Measurements from ENCODE around the gene PLCH1.

PLCH1 gene

GRCh38 chr3:155504682-155505081, 240.2 kb downstream of the PLCH1 start:
- TF ChIP-seq EZH2 (IDR thresholded peaks at IDR 0.05; ENCODE audit: borderline replicate concordance, low read depth, low read length, severe bottlenecking): no peak
- TF ChIP-seq CTCF (IDR thresholded peaks at IDR 0.05; ENCODE audit: borderline replicate concordance, extremely low read depth, low read length, poor library complexity, severe bottlenecking): no peak
- no peak overlapping the region for H2AFZ ChIP-seq (ENCODE audit: low read depth, low read length)
- H3K4me2 ChIP-seq (ENCODE audit: insufficient read depth, low read length): no peak overlapping the region
- no peaks in the 10 kb centered on the region for H3K79me2 ChIP-seq (ENCODE audit: insufficient read depth, low read length)
- no peak overlapping the region for H3K4me3 ChIP-seq (ENCODE audit: low read depth in 1 of 2, low read length in 2 of 2)
- H3K9me3 ChIP-seq (ENCODE audit: insufficient read depth, low read length, severe bottlenecking): no peaks in the 10 kb centered on the region
- no peak for DNase-seq
- no peak overlapping the region for H3K9ac ChIP-seq (ENCODE audit: low read depth, low read length)
- H3K27ac ChIP-seq (ENCODE audit: low read length): peak overlapping the region; percentile 49; the same call in 1 of the 2 replicates
- peaks cover 63% of the 10 kb centered on the region for H3K36me3 ChIP-seq (ENCODE audit: insufficient read depth, low read length)
- no peaks in the 10 kb centered on the region for H3K27me3 ChIP-seq (ENCODE audit: insufficient read depth, low read length, poor library complexity)
- no peaks in the 10 kb centered on the region; the same call in 1 of the 2 replicates for H4K20me1 ChIP-seq (ENCODE audit: insufficient read depth, low read length)
- H3K4me1 ChIP-seq (ENCODE audit: insufficient read depth, low read length): no peaks in the 10 kb centered on the region
- no peak for ATAC-seq (ENCODE audit: insufficient read depth, low read depth)

- Histone ChIP-seq H3K27me3 (ENCODE audit: insufficient read depth, low read length, poor library complexity) (no peaks in the 10 kb centered on the region), H3K36me3 (ENCODE audit: insufficient read depth, low read length) (peaks cover 83% of the 10 kb centered on the region), H3K4me2 (ENCODE audit: insufficient read depth, low read length) (no peak overlapping the region), H3K27ac (ENCODE audit: low read length) (no peak overlapping the region), H4K20me1 (ENCODE audit: insufficient read depth, low read length) (no peaks in the 10 kb centered on the region; the same call in 1 of the 2 replicates), H3K9ac (ENCODE audit: low read depth, low read length) (no peak overlapping the region), H3K4me1 (ENCODE audit: insufficient read depth, low read length) (no peaks in the 10 kb centered on the region), H2AFZ (ENCODE audit: low read depth, low read length) (no peak overlapping the region), H3K4me3 (ENCODE audit: low read depth in 1 of 2, low read length in 2 of 2) (no peak overlapping the region), H3K79me2 (ENCODE audit: insufficient read depth, low read length) (no peaks in the 10 kb centered on the region), H3K9me3 (ENCODE audit: insufficient read depth, low read length, severe bottlenecking) (no peaks in the 10 kb centered on the region)
- TF ChIP-seq CTCF (IDR thresholded peaks at IDR 0.05; ENCODE audit: borderline replicate concordance, extremely low read depth, low read length, poor library complexity, severe bottlenecking) (no peak), EZH2 (IDR thresholded peaks at IDR 0.05; ENCODE audit: borderline replicate concordance, low read depth, low read length, severe bottlenecking) (no peak)
- ATAC-seq (ENCODE audit: insufficient read depth, low read depth): no peak
- DNase-seq: no peak
These were observed 242.2 kb downstream of the PLCH1 start for GRCh38 chr3:155502630-155503029.

GRCh38 chr3:155500194-155500818, 244.6 kb downstream of the PLCH1 start:
- no peaks in the 10 kb centered on the region for H3K27me3 ChIP-seq (ENCODE audit: insufficient read depth, low read length, poor library complexity)
- no peak overlapping the region for H3K4me3 ChIP-seq (ENCODE audit: low read depth in 1 of 2, low read length in 2 of 2)
- no peak for ATAC-seq (ENCODE audit: insufficient read depth, low read depth)
- no peak overlapping the region for H2AFZ ChIP-seq (ENCODE audit: low read depth, low read length)
- H4K20me1 ChIP-seq (ENCODE audit: insufficient read depth, low read length): no peaks in the 10 kb centered on the region; the same call in 1 of the 2 replicates
- no peak overlapping the region for H3K27ac ChIP-seq (ENCODE audit: low read length)
- peaks cover 98% of the 10 kb centered on the region for H3K36me3 ChIP-seq (ENCODE audit: insufficient read depth, low read length)
- no peaks in the 10 kb centered on the region for H3K9me3 ChIP-seq (ENCODE audit: insufficient read depth, low read length, severe bottlenecking)
- no peaks in the 10 kb centered on the region for H3K79me2 ChIP-seq (ENCODE audit: insufficient read depth, low read length)
- no peak for DNase-seq
- H3K4me2 ChIP-seq (ENCODE audit: insufficient read depth, low read length): no peak overlapping the region
- no peak overlapping the region for H3K9ac ChIP-seq (ENCODE audit: low read depth, low read length)
- H3K4me1 ChIP-seq (ENCODE audit: insufficient read depth, low read length): no peaks in the 10 kb centered on the region
- TF ChIP-seq CTCF (IDR thresholded peaks at IDR 0.05; ENCODE audit: borderline replicate concordance, extremely low read depth, low read length, poor library complexity, severe bottlenecking) (no peak), EZH2 (IDR thresholded peaks at IDR 0.05; ENCODE audit: borderline replicate concordance, low read depth, low read length, severe bottlenecking) (no peak)

Data from DND-41 (cell line).